H1 (cell line): Measurements from ENCODE around the gene CEP41. TPM values are rescaled to one million over a fixed set of nuclear protein-coding genes. Genes with fewer than 3 reads are reported as not detected.

Experiments
- FOSL1 ChIP-seq: IDR thresholded peaks from 2 replicates; pipeline ENCODE4 v1.6.1; 2011; ENCODE audit warnings: mild to moderate bottlenecking, low read depth, low read length, moderate library complexity; ENCODE audit not compliant: insufficient read depth
- MAX ChIP-seq: IDR thresholded peaks from 2 replicates; pipeline ENCODE4 v1.6.1; 2012; ENCODE audit warnings: inconsistent platforms
- SP2 ChIP-seq: IDR thresholded peaks from 2 replicates; pipeline ENCODE4 v1.6.1; 2012; ENCODE audit warnings: mild to moderate bottlenecking, low read length, inconsistent platforms
- polyA plus RNA-seq, 7 experiments: library from polyadenylated mRNA; depleted of rRNA in 3 of 7; stranded (reverse) in 5 of 7; unstranded in 2 of 7; fragments of >200 nt in 5 of 7; fragments of 200-250 nt in 2 of 7; gene quantifications; 1 replicate in 5 of 7; 2 replicates in 1 of 7; 4 replicates in 1 of 7; pipeline versions ENCODE4 v1.2.1 to v1.2.3, GENCODE V29; 2011 to 2013; ENCODE audit warnings: missing spikeins in 2 of 7, mixed read lengths in 2 of 7
- total RNA-seq: library from RNA; stranded (reverse); fragmentation: NEBNext Ultra II Directional; extraction: Animal tissue kit (Norgen Biotek cat#: 25700); gene quantifications from 2 replicates; pipeline ENCODE4 v1.2.1, GENCODE V29; 2021

CEP41 gene
- total and polyA plus RNA-seq, 2 of the 8 experiments (the other 6 are each of a cell fraction or from before 2014, with no cell fraction given) = 9.3 to 12.8 TPM

- TF ChIP-seq SP2 = no peak
- TF ChIP-seq MAX = no peak
- no peak for TF ChIP-seq FOSL1
These were observed 72.7 kb downstream of the CEP41 start (continued) for GRCh38 chr7:130367836-130368746.
